HCT116 (cell line): ENCODE results near the gene GRAMD1C.

Source experiments
- POLR2A ChIP-seq: IDR thresholded peaks from 2 replicates; pipeline ENCODE4 v1.7.0; 2011; ENCODE audit warnings: borderline replicate concordance; ENCODE audit not compliant: insufficient read depth, insufficient read length; ENCODE audit errors: extremely low read depth
- YY1 ChIP-seq: IDR thresholded peaks from 2 replicates; pipeline ENCODE4 v1.6.1; 2011; ENCODE audit warnings: low read length, low read depth, moderate library complexity, mild to moderate bottlenecking; ENCODE audit not compliant: insufficient replicate concordance; ENCODE audit errors: extremely low read depth
- TF ChIP-seq, protein P1 (sequence below), 3 experiments: fragments of 200-600 bp in 1 of 3; sonication (generic) in 1 of 3; IDR thresholded peaks in 2 of 3; conservative IDR thresholded peaks in 1 of 3; 2 replicates each; pipeline ENCODE4 v1.5.1; 2012 to 2017; ENCODE audit warnings: low read depth in 2 of 3, low read length in 2 of 3, antibody characterized with exemption in 1 of 3, borderline replicate concordance in 1 of 3, control low read depth in 1 of 3, mild to moderate bottlenecking in 1 of 3, mixed read lengths in 1 of 3, mixed run types in 1 of 3, moderate library complexity in 1 of 3; ENCODE audit not compliant: insufficient read depth in 1 of 3

DNA sequence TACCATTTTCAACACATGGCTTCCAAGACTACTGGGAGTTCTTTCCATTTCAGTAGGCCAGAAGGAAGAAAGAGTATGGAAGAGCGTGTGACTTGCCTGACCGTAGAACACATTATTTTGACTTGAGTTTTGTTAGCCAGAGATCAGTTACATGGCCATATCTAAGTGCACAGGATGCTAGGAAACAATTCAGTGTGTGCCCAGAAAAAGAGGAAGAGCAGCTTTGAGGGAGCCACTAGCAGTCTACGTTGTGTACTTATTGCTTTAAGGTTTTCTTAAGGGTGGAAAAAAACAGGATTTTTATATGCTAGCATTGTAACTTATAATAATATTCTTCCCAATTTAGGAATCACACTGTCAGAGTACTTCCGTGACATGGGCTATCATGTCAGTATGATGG, 44.1 kb upstream of the GRAMD1C start:
- TF ChIP-seq YY1 (no peak), POLR2A (no peak)
- TF ChIP-seq, protein P1, sequence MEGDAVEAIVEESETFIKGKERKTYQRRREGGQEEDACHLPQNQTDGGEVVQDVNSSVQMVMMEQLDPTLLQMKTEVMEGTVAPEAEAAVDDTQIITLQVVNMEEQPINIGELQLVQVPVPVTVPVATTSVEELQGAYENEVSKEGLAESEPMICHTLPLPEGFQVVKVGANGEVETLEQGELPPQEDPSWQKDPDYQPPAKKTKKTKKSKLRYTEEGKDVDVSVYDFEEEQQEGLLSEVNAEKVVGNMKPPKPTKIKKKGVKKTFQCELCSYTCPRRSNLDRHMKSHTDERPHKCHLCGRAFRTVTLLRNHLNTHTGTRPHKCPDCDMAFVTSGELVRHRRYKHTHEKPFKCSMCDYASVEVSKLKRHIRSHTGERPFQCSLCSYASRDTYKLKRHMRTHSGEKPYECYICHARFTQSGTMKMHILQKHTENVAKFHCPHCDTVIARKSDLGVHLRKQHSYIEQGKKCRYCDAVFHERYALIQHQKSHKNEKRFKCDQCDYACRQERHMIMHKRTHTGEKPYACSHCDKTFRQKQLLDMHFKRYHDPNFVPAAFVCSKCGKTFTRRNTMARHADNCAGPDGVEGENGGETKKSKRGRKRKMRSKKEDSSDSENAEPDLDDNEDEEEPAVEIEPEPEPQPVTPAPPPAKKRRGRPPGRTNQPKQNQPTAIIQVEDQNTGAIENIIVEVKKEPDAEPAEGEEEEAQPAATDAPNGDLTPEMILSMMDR (IDR thresholded peaks at IDR 0.05 in 2 of 3, conservative IDR thresholded peaks at IDR 0.05 in 1 of 3; ENCODE audit: borderline replicate concordance in 1 of 3, insufficient read depth in 1 of 3, low read depth in 2 of 3, low read length in 2 of 3) = no peak
